DND-41 (cell line): ENCODE measurements around the gene DAPP1.

ENCODE experiments used
- CTCF ChIP-seq: IDR thresholded peaks from 2 replicates; pipeline ENCODE4 v1.5.1; 2012; ENCODE audit warnings: borderline replicate concordance, low read length, moderate library complexity, mild to moderate bottlenecking; ENCODE audit not compliant: poor library complexity, severe bottlenecking; ENCODE audit errors: extremely low read depth
- EZH2 ChIP-seq: IDR thresholded peaks from 3 replicates; pipeline ENCODE4 v1.6.1; 2012; ENCODE audit warnings: borderline replicate concordance, low read depth, mild to moderate bottlenecking, moderate library complexity, low read length, inconsistent platforms; ENCODE audit not compliant: severe bottlenecking

- no peak for TF ChIP-seq CTCF
- TF ChIP-seq EZH2 = no peak
Observed at GRCh38 chr4:99841129-99841528, 24.5 kb downstream of the DAPP1 start.
